HG03354 (cell line): ENCODE measurements around the gene PSEN1.
A peak's percentile ranks its signal among the peaks of the same experiment; 100 is the strongest.

ENCODE experiments used
- ATAC-seq: cut with Tn5 transposase; IDR thresholded peaks from one replicate; pipeline ENCODE4 v1.9.1; 2021; ENCODE audit warnings: mild to moderate bottlenecking; ENCODE audit not compliant: unreplicated experiment, poor library complexity, severe bottlenecking

Gene PSEN1

DNA sequence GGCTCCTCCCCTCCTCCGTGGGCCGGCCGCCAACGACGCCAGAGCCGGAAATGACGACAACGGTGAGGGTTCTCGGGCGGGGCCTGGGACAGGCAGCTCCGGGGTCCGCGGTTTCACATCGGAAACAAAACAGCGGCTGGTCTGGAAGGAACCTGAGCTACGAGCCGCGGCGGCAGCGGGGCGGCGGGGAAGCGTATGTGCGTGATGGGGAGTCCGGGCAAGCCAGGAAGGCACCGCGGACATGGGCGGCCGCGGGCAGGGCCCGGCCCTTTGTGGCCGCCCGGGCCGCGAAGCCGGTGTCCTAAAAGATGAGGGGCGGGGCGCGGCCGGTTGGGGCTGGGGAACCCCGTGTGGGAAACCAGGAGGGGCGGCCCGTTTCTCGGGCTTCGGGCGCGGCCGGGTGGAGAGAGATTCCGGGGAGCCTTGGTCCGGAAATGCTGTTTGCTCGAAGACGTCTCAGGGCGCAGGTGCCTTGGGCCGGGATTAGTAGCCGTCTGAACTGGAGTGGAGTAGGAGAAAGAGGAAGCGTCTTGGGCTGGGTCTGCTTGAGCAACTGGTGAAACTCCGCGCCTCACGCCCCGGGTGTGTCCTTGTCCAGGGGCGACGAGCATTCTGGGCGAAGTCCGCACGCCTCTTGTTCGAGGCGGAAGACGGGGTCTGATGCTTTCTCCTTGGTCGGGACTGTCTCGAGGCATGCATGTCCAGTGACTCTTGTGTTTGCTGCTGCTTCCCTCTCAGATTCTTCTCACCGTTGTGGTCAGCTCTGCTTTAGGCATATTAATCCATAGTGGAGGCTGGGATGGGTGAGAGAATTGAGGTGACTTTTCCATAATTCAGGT is at the start of gene PSEN1:
TSS of gene PSEN1 (plus strand) at position 121 of the 839 bp plus-strand sequence. CDS start 11,513 bp downstream, outside the sequence.
- ATAC-seq: peak; percentile 95

DNA sequence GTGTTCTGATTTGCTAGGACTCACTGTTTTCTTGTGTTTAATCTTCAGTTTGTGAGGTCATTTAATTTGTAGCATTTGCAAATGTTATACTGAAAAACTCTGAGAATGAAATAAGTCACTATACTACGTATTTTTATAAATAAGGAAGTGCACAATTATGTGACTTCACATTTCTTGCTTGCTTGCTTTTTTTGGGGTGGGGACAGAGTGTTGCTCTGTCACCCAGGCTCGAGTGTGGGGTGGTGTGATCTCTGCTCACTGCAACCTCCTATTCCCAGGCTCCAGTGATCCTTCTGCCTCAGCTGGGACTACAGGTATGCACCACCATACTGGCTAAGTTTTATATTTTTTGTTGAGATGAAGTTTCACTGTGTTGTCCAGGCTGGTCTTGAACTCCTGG is 45.3 kb upstream of the PSEN1 start:
- ATAC-seq: no peak

DNA sequence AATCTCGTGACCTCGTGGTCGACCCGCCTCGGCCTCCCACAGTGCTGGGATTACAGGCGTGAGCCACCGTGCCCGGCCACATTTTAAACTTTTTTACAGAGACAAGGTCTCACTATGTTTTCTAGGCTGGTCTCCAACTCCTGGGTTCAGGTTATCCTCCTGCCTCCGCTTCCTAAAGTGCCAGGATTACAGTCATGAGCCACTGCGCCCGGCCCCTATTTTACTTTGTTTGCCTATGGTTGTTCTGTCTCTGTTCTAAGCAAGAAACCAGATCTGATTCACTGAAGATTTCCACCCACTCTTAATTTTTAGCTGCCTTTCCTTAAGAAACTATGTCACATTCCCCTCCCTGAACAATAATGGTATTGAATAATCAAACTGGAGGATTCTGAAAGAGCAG is 38.9 kb upstream of the PSEN1 start:
- ATAC-seq: no peak

DNA sequence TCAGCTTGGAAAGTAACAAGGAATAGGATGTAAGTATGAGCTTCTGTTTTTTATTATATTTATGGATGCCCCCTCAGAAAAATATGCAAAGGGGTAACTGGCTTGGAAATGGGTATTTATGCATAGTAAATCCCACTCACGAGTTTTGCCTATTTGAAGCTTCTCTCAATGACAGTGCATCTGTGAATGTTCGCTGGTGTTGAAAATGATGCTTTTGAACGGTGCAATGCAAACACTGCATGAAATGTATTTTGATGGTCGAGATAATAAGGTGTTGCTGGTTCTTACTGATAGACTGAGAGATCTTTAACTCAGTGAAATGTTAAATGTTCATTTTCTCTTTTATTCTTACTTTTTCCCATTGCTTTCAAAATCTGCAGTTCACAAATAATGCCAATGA is 36.0 kb upstream of the PSEN1 start:
- ATAC-seq: no peak

DNA sequence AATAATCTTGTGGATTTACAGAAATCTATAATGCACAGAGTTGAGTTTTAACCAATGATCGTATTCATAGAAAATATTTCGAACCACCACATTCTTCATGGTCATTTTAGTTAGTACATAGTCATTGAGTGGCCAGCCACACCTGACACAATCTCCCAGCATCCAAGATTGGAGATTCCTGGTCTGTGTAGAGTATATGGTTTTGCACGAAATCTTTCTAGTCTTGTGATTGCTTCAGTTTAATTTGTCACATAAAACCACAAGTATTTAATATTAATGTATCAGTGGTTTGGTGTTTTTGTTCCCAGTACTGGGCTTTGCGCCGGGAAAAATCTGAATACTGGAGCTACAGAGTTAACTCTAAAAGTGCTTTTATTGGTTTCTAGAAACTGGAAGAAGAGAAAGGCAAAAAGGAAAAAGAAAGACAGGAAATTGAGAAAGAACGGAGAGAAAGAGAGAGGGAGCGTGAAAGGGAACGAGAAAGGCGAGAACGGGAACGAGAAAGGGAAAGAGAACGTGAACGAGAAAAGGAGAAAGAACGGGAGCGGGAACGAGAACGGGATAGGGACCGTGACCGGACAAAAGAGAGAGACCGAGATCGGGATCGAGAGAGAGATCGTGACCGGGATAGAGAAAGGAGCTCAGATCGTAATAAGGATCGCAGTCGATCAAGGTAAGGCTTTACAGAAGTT is 33.4 kb upstream of the PSEN1 start:
- no peak for ATAC-seq

DNA sequence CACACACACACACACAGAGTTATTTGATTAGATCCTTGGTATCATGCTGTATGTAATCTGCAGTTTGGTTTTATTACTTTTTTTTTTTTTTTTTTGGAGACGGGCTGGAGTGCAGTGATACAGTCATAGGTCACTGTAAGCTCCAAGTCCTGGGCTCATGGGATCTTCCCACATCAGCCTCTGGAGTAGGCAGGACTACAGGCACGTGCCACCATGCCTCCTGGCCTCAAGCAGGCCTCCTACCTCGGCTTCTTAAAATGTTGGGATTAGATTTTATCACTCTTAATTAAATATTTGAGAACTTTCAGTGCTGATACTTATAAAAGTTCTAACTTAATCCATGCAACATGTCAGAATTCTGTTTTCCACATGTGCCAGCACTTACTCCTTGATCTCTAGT is 31.3 kb upstream of the PSEN1 start:
- no peak for ATAC-seq

DNA sequence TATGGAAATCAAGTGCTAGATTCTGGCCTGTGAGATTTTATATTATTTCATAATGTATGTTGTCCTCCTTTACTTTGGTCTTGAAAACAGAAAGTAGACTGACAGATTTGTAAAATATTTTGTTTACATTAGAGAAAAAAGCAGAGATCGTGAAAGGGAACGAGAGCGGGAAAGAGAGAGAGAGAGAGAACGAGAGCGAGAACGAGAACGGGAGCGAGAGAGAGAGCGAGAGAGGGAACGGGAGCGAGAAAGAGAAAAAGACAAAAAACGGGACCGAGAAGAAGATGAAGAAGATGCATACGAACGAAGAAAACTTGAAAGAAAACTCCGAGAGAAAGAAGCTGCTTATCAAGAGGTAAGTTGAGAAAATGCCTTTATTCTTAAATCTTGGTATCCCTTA is 30.6 kb upstream of the PSEN1 start:
- ATAC-seq: no peak

DNA sequence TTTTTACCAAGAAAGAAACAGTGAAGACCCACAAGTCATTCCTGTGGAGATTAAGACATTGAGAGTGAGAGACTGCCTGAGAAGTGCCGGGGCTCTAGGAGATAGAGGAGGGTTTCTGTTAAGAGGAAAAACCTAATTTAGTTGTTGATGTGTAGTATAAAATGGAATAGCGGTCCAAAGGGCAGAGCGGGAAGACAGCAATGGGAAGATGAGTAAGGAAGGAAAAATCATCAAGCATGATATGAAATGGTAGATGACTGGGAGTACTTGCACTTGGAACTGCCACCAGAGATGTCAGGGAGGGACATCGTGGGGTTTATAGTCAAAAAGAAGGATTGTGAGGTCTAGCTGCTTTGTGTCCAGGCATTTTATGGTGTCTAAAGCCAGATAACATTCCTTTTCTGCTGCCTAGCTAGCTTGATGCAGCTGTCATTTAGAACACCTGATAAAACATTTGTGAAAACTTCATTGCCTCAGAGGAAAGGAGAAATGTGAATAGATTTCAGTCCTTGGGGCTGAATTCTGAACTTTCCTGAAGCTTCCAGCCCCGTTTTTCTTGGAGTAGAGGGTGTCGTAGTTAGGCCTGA is 20.1 kb upstream of the PSEN1 start:
- no peak for ATAC-seq

DNA sequence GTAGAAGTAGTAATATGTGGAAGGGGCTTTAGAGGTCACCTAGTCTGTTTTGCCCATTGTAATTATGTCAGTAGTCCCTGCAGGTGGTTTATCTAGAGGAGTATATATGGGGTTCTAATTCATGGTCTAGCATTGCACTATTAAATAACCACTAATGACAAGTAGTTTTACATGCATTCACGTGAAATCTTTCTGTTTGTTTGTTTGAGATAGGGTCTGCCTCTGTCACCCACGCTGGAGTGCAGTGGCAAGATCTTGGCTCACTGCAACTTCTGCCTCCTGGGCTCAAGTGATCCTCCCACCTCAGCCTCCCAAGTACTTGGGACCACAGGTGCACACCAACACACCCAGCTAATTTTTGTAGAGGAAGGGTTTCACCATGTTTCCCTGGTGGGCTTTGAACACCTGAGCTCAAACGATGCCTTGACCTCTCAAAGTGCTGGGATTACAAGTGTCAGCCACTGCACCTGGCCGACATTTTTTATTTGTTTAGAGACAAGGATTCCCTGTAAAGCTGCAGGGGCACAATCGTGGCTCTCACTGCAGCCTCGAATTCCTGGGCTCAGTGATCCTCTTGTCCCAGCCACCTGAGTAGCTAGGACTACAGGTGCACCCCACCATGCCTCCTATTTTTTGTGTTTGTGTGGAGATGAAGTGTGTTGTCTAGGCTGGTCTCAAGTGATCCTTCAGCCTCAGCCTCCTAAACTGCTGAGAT is 12.0 kb upstream of the PSEN1 start:
- no peak for ATAC-seq

DNA sequence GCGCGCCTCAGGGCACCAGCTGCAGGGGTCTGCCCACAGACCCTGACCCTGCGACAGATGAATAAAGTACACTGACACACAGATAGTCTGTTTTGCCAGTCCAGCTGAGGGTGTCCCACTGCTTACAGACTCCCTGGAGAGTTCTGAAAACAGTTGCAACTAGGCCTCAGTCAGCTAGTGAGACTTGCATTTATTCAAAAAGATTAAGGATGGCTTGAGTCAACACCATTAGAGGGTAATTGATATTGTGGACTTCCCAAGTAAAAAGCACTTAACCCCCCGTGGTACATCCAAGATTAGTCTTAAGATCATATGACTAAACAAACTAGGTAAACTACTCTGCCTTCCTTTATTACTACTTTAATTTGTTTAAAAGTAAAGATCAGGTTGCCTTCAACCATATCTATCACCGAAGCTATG is 11.1 kb upstream of the PSEN1 start:
- no peak for ATAC-seq

DNA sequence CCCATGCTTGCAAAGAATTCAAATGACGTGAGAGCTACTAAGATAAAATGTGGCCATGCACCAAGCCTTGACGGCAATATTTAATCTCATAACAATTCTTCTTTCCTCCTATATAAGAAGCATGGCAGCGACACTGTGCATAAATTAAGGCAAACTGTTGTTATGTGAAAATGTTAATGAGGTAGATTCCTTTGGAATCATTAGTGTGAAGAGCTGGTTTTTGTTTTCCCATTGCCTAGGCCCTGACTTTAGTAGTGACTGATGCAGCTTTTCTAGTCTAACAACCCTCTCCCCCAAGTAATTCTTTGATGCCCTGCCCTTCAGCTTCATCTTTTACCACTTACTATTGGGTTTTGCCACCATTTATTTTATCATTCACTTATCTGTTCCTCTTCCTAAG is 10.6 kb upstream of the PSEN1 start:
- ATAC-seq: no peak

DNA sequence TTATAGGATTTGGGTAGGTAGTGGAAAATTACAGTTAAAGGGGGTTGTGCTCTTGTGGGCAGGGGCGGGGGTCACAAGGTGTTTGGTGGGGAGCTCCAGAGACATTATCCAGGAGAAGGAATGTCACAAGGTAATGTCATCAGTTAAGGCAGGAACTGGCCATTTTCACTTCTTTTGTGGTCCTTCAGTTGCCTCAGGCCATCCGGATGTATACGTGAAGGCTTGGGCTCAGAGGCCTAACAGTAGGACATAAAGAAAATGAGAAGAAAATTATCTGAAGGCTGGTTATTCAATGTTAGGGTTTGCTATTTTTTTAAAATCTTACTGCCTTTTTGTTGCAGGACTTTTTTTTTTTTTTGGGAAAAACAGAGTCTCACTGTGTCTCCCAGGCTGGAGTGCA is 2.5 kb upstream of the PSEN1 start:
- ATAC-seq: no peak

DNA sequence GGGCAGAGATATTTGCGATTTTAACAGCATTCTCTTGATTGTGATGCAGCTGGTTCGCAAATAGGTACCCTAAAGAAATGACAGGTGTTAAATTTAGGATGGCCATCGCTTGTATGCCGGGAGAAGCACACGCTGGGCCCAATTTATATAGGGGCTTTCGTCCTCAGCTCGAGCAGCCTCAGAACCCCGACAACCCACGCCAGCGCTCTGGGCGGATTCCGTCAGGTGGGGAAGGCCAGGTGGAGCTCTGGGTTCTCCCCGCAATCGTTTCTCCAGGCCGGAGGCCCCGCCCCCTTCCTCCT is 271 bp upstream of the PSEN1 start:
- ATAC-seq: no peak

DNA sequence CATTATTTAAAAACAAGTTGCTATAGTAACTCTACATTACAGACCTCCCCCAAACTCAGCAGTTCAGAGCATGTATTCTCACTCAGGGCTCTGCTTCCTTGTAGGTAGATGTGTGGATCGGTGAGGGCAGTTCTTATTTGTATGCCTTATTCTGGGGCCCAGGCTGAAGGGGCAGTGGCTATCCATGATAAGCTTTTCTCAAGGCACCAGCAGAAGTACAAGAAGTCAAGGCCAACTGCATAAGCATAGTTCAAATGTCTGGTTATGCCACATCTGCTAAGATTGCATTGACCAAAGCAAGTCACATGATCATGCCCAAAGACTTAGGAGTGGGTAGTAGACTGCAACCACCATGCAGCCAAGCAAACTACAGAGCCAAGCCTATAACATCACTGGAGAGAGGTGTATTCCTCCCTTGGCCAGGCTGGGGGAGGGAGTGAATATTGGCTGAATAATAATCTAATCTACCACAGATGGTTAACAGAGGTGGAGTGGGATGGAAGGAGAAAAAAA is 4.6 kb downstream of the PSEN1 start:
- ATAC-seq: no peak

DNA sequence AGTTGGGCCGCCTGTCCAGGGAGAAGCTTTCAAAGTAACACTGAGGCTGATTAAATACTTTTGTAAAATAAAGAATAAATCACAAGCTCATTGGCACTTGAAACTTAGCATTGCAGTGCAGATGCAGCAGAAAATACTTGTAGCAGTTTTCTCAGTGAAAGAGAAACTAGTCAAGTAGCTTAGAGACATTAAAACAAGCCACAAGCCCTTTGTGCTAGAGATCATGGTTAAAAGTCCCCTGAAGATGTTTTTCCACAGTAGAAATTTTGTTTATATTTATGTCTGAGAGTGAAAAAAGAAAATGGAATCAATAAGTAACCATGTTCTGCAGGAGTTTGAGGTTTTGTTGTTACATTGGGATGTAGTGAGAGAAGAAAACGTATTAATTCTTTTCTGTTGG is 5.9 kb downstream of the PSEN1 start:
- ATAC-seq: peak; percentile 62

DNA sequence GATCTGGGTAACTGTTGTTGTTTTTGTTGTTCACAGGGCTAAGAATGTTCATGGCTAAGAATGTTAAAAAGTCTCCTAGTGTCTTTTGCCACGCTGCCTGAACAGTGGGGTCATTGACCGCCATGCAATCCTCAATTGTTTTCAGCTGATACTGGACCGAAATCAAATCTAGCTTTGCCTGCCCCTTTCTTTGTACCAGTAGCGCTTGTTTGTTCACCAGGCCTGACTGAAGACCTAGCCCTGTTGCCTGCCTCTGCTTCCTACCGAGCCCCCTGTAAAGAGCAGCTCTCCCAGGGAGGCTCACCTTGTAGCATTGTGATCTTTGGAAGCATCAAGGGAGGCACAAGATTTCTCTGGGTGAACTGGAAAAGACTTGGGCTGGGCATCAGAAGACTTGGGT is 6.7 kb downstream of the PSEN1 start:
- no peak for ATAC-seq

DNA sequence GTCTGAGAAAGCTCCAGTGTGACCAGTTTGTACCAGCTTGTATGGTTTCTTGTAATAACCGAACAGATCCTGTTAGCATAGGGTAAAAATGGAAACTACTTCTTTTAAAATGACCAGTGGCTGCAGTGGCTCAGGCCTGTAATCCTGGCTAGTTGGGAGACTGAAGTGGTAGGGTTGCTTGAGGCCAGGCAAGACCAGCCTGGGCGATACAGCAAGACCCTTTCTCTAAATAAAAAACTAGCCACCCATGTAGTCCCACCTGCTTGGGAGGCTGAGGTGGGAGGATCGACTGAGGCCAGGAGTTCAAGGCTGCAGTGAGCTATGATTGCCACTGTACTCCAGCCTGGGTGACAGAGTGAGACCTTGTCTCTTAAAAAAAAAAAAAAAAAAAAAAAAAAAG is 7.3 kb downstream of the PSEN1 start:
- no peak for ATAC-seq

DNA sequence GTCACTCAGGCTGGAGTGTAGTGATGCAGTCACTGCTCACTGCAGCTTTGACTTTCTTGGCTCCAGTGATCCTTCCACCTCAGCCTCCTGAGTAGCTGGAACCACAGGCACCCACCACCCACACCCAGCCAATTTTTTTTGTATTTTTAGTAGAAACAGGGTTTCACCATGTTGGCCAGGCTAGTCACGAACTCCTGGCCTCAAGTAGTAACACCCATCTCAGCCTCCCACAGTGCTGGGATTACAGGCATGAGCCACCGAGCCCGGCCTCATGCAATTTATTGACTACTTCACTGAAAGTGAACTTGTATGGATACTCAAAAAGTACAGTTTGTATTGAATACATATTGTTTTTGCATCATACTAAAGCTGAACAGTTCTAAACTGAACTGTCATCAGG is 9.1 kb downstream of the PSEN1 start:
- ATAC-seq: no peak

DNA sequence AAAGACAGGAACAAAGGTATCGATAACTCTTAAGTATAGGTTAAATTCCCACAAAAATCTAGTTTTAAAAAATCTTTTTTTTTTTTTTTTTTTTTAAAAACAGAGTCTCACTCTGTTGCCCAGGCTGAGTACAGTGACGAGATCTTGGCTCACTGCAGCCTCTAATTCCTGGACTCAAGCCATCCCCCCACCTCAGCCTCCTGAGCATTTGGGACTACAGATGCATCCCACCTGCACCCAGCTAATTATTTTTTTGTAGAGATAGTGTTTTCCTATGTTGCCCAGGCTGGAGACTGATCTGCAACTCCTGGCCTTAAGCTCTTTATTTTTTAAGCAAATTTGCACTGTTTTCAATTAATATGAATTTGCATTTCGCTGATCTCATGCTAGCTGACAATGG is 9.8 kb downstream of the PSEN1 start:
- ATAC-seq: no peak

DNA sequence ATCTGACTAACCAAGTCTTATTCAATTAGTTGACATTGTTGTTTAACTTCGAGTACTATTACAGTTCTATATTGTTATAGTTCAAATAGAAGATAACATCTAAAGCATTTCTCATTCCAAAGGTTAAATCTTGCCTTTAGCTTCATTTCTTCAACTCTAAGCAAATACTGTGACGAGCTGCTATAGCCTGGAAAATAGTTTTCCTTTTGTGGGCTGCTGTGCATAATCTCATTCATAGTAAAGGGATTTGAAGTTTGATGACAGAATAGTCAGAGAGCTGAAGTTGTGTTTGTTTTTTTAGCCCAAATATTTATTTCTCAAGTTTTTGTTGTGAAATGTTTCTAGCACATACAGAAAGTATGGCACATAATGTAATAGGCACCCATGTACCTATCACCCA is 13.4 kb downstream of the PSEN1 start:
- ATAC-seq: no peak
